ENCODE measurements around the gene RARB.

DNA sequence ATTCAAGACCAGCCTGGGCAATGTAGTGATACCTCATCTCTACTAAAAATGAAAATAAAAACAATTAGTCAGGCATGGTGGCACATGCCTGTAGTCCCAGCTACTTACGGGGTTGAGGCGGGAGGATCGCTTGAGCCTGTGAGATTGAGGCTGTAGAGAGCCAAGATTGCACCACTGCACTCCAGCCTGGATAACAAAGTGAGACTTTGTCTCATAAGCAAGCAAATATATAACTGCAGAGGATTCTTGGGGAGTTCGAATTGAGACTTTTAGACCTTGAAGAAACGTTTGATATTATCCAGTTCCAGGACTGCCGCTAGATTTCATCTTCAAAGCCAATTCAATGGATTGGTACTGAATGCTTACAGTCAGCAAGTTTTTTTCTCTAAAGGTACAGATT is 11.9 kb upstream of the RARB start:
- TF ChIP-seq, protein P1, sequence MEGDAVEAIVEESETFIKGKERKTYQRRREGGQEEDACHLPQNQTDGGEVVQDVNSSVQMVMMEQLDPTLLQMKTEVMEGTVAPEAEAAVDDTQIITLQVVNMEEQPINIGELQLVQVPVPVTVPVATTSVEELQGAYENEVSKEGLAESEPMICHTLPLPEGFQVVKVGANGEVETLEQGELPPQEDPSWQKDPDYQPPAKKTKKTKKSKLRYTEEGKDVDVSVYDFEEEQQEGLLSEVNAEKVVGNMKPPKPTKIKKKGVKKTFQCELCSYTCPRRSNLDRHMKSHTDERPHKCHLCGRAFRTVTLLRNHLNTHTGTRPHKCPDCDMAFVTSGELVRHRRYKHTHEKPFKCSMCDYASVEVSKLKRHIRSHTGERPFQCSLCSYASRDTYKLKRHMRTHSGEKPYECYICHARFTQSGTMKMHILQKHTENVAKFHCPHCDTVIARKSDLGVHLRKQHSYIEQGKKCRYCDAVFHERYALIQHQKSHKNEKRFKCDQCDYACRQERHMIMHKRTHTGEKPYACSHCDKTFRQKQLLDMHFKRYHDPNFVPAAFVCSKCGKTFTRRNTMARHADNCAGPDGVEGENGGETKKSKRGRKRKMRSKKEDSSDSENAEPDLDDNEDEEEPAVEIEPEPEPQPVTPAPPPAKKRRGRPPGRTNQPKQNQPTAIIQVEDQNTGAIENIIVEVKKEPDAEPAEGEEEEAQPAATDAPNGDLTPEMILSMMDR (IDR thresholded peaks at IDR 0.05; ENCODE audit: low read depth, low read length), result no peak
- TF ChIP-seq EZH2phosphoT487 (IDR thresholded peaks at IDR 0.05; ENCODE audit: low read depth), result no peak
